ENCODE measurements around the gene KCNMA1.
"Not testable (repeated sequence)": the region's sequence is repeated elsewhere in the genome, so short reads cannot be mapped to it uniquely, and the experiment has no call there.

Gene KCNMA1

DNA sequence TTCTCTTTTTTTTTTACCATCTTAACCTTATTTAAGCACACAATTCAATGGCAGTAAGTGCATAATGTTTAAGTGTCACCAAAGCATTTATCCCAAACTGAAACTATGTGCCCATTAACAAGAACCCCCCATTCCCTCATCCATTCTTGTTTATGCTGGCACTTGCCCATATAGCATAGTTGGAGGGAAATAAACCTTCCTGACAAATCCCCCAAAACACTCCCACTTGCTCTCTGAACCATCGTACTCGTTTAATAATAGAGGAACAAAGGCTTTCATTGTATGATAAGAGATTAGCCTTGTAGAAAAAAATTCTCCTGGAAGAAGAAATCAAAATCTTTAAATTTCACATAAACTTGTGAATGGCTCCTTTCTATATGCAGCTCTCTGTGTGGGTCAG lies 26.4 kb upstream of the KCNMA1 start:
- Histone ChIP-seq H2AK5ac (ENCODE audit: low read depth, low read length) (no peak overlapping the region), H3K9ac (ENCODE audit: low read depth, low read length, poor library complexity) (no peak overlapping the region), H2BK5ac (ENCODE audit: low read length) (no peak overlapping the region), H3K79me1 (ENCODE audit: low read depth, low read length) (no peaks in the 10 kb centered on the region), H2BK15ac (ENCODE audit: low read length) (no peak overlapping the region), H3K18ac (ENCODE audit: low read length) (no peak overlapping the region), H2BK120ac (ENCODE audit: low read depth, low read length) (no peak overlapping the region), H3K9me3 (replicated peaks in 1 of 2; ENCODE audit: control insufficient read depth in 2 of 2, insufficient read depth in 1 of 2, low read depth in 1 of 2, low read length in 2 of 2) (peaks cover 0 to 3% of the 10 kb centered on the region in 2 donors), H3K36me3 (replicated peaks in 1 of 2; ENCODE audit: control insufficient read depth in 2 of 2, insufficient read depth in 2 of 2, low read length in 2 of 2) (no peaks in the 10 kb centered on the region), H3K27ac (replicated peaks; ENCODE audit: low read length) (no peak overlapping the region), H3K4ac (ENCODE audit: low read length) (no peak overlapping the region), H3K27me3 (ENCODE audit: control insufficient read depth in 3 of 3, insufficient read depth in 3 of 3, low read depth in 1 of 3, low read length in 3 of 3) (no peaks in the 10 kb centered on the region), H2AFZ (ENCODE audit: low read length) (no peak overlapping the region), H3K23ac (ENCODE audit: low read depth, low read length, poor library complexity) (no peak overlapping the region), H2BK12ac (ENCODE audit: low read length) (no peak overlapping the region), H4K91ac (ENCODE audit: low read depth, low read length, poor library complexity) (no peak overlapping the region), H3K4me1 (ENCODE audit: control insufficient read depth in 2 of 2, insufficient read depth in 1 of 2, low read depth in 1 of 2, low read length in 2 of 2) (peaks cover 1 to 12% of the 10 kb centered on the region in 2 donors), H3K4me3 (ENCODE audit: low read length in 2 of 2) (no peak overlapping the region), H4K8ac (ENCODE audit: low read depth, low read length) (no peak overlapping the region), H3K14ac (ENCODE audit: low read length) (no peak overlapping the region), H3K4me2 (ENCODE audit: insufficient read depth, low read length, poor library complexity, severe bottlenecking) (no peak overlapping the region)
- no peak for DNase-seq (ENCODE audit: low spot score)
- WGBS, 2 donors (ENCODE audit: extremely low coverage in 2 of 2, insufficient read length in 2 of 2, insufficient replicate concordance in 1 of 2), result no CpG with 5 or more reads among the region's 2 CpGs

DNA sequence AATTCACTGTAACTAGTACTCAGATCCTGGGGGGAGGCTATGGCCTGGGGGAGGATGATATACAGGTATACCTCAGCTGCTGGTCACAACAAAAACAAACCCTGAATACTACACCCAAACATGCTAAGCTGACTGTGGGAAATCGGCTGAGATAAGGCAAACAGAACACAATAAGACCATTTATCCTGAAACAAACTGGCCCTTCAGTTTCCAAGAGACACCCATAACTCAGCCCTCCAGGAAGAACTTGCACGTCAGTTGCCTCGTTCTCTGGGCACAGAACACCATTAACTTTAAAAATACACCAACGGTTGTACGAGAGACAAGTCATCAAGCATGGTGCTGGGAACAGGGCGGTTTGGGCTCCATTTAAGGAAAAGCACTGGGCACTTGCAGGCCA lies 24.1 kb upstream of the KCNMA1 start:
- H2BK12ac ChIP-seq (ENCODE audit: low read length), result no peak overlapping the region
- peaks cover 3 to 9% of the 10 kb centered on the region in 2 donors for H3K9me3 ChIP-seq (replicated peaks in 1 of 2; ENCODE audit: control insufficient read depth in 2 of 2, insufficient read depth in 1 of 2, low read depth in 1 of 2, low read length in 2 of 2)
- no peak overlapping the region for H3K14ac ChIP-seq (ENCODE audit: low read length)
- no CpG with 5 or more reads among the region's 6 CpGs for WGBS, 2 donors (ENCODE audit: extremely low coverage in 2 of 2, insufficient read length in 2 of 2, insufficient replicate concordance in 1 of 2)
- H3K27me3 ChIP-seq (ENCODE audit: control insufficient read depth in 3 of 3, insufficient read depth in 3 of 3, low read depth in 1 of 3, low read length in 3 of 3), result peaks cover 0 to 3% (median 0%) of the 10 kb centered on the region in 3 experiments
- no peak overlapping the region for H3K18ac ChIP-seq (ENCODE audit: low read length)
- H2BK120ac ChIP-seq (ENCODE audit: low read depth, low read length), result no peak overlapping the region
- H3K27ac ChIP-seq (replicated peaks; ENCODE audit: low read length), result no peak overlapping the region
- no peak overlapping the region for H2BK5ac ChIP-seq (ENCODE audit: low read length)
- no peak overlapping the region for H3K4ac ChIP-seq (ENCODE audit: low read length)
- no peak overlapping the region for H3K4me3 ChIP-seq (ENCODE audit: low read length in 2 of 2)
- no peak for DNase-seq (ENCODE audit: low spot score)
- no peak overlapping the region for H3K4me2 ChIP-seq (ENCODE audit: insufficient read depth, low read length, poor library complexity, severe bottlenecking)
- H3K9ac ChIP-seq (ENCODE audit: low read depth, low read length, poor library complexity), result no peak overlapping the region
- no peaks in the 10 kb centered on the region for H3K79me1 ChIP-seq (ENCODE audit: low read depth, low read length)
- H2BK15ac ChIP-seq (ENCODE audit: low read length), result no peak overlapping the region
- H3K4me1 ChIP-seq (ENCODE audit: control insufficient read depth in 2 of 2, insufficient read depth in 1 of 2, low read depth in 1 of 2, low read length in 2 of 2), result peaks cover 1 to 12% of the 10 kb centered on the region in 2 donors
- no peak overlapping the region for H4K91ac ChIP-seq (ENCODE audit: low read depth, low read length, poor library complexity)
- H4K8ac ChIP-seq (ENCODE audit: low read depth, low read length), result no peak overlapping the region
- H3K36me3 ChIP-seq (replicated peaks in 1 of 2; ENCODE audit: control insufficient read depth in 2 of 2, insufficient read depth in 2 of 2, low read length in 2 of 2), result no peaks in the 10 kb centered on the region
- no peak overlapping the region for H3K23ac ChIP-seq (ENCODE audit: low read depth, low read length, poor library complexity)
- no peak overlapping the region for H2AFZ ChIP-seq (ENCODE audit: low read length)
- no peak overlapping the region for H2AK5ac ChIP-seq (ENCODE audit: low read depth, low read length)

DNA sequence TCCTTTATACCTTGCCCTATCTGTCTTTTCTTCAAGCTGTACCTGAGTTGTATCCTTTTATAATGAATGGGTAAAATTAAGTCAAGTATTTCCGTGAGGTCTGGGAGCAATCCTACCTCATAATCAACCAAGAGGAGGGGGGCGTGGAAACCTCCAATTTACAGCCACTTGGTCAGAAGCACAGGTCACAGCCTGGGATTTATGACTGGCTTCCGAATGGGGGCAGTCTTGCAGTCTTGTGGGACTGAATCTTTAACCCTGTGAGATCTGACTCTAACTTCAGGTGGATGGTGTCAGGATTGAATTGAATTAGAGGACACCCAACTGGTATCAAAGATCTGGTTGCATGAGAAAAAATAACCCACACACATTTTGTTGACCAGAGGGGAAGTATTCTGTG lies 23.5 kb upstream of the KCNMA1 start:
- Histone ChIP-seq H3K23ac (ENCODE audit: low read depth, low read length, poor library complexity) (no peak overlapping the region), H3K4me3 (ENCODE audit: low read length in 2 of 2) (no peak overlapping the region), H2BK5ac (ENCODE audit: low read length) (no peak overlapping the region), H4K91ac (ENCODE audit: low read depth, low read length, poor library complexity) (no peak overlapping the region), H2BK120ac (ENCODE audit: low read depth, low read length) (no peak overlapping the region), H2AK5ac (ENCODE audit: low read depth, low read length) (no peak overlapping the region), H3K4me1 (ENCODE audit: control insufficient read depth in 2 of 2, insufficient read depth in 1 of 2, low read depth in 1 of 2, low read length in 2 of 2) (peaks cover 1 to 12% of the 10 kb centered on the region in 2 donors), H3K4ac (ENCODE audit: low read length) (no peak overlapping the region), H3K79me1 (ENCODE audit: low read depth, low read length) (no peaks in the 10 kb centered on the region), H3K27ac (replicated peaks; ENCODE audit: low read length) (no peak overlapping the region), H3K18ac (ENCODE audit: low read length) (no peak overlapping the region), H2BK12ac (ENCODE audit: low read length) (no peak overlapping the region), H3K4me2 (ENCODE audit: insufficient read depth, low read length, poor library complexity, severe bottlenecking) (no peak overlapping the region), H4K8ac (ENCODE audit: low read depth, low read length) (no peak overlapping the region), H2BK15ac (ENCODE audit: low read length) (no peak overlapping the region), H2AFZ (ENCODE audit: low read length) (no peak overlapping the region), H3K36me3 (replicated peaks in 1 of 2; ENCODE audit: control insufficient read depth in 2 of 2, insufficient read depth in 2 of 2, low read length in 2 of 2) (no peaks in the 10 kb centered on the region), H3K9ac (ENCODE audit: low read depth, low read length, poor library complexity) (no peak overlapping the region), H3K14ac (ENCODE audit: low read length) (no peak overlapping the region), H3K9me3 (replicated peaks in 1 of 2; ENCODE audit: control insufficient read depth in 2 of 2, insufficient read depth in 1 of 2, low read depth in 1 of 2, low read length in 2 of 2) (peaks cover 3 to 9% of the 10 kb centered on the region in 2 donors), H3K27me3 (ENCODE audit: control insufficient read depth in 3 of 3, insufficient read depth in 3 of 3, low read depth in 1 of 3, low read length in 3 of 3) (peaks cover 0 to 7% (median 0%) of the 10 kb centered on the region in 3 experiments)
- no CpG with 5 or more reads among the region's 3 CpGs for WGBS, 2 donors (ENCODE audit: extremely low coverage in 2 of 2, insufficient read length in 2 of 2, insufficient replicate concordance in 1 of 2)
- no peak for DNase-seq (ENCODE audit: low spot score)

GRCh38 chr10:77659046-77659670 lies 21.6 kb upstream of the KCNMA1 start:
- not testable (repeated sequence) for H2AFZ ChIP-seq (ENCODE audit: low read length); H3K4me1 ChIP-seq (ENCODE audit: control insufficient read depth in 2 of 2, insufficient read depth in 1 of 2, low read depth in 1 of 2, low read length in 2 of 2); H3K18ac ChIP-seq (ENCODE audit: low read length); H3K4ac ChIP-seq (ENCODE audit: low read length); H3K9me3 ChIP-seq (replicated peaks in 1 of 2; ENCODE audit: control insufficient read depth in 2 of 2, insufficient read depth in 1 of 2, low read depth in 1 of 2, low read length in 2 of 2); H4K8ac ChIP-seq (ENCODE audit: low read depth, low read length); H2BK15ac ChIP-seq (ENCODE audit: low read length); DNase-seq (ENCODE audit: low spot score); H3K4me3 ChIP-seq (ENCODE audit: low read length in 2 of 2); H2BK120ac ChIP-seq (ENCODE audit: low read depth, low read length); H3K36me3 ChIP-seq (replicated peaks in 1 of 2; ENCODE audit: control insufficient read depth in 2 of 2, insufficient read depth in 2 of 2, low read length in 2 of 2); H3K27me3 ChIP-seq (ENCODE audit: control insufficient read depth in 3 of 3, insufficient read depth in 3 of 3, low read depth in 1 of 3, low read length in 3 of 3); H2BK12ac ChIP-seq (ENCODE audit: low read length); H4K91ac ChIP-seq (ENCODE audit: low read depth, low read length, poor library complexity); H3K14ac ChIP-seq (ENCODE audit: low read length); H3K27ac ChIP-seq (replicated peaks; ENCODE audit: low read length); H3K79me1 ChIP-seq (ENCODE audit: low read depth, low read length); H2AK5ac ChIP-seq (ENCODE audit: low read depth, low read length); H3K4me2 ChIP-seq (ENCODE audit: insufficient read depth, low read length, poor library complexity, severe bottlenecking); H3K23ac ChIP-seq (ENCODE audit: low read depth, low read length, poor library complexity); H2BK5ac ChIP-seq (ENCODE audit: low read length); H3K9ac ChIP-seq (ENCODE audit: low read depth, low read length, poor library complexity)
- WGBS, 2 donors (ENCODE audit: extremely low coverage in 2 of 2, insufficient read length in 2 of 2, insufficient replicate concordance in 1 of 2), result no CpG with 5 or more reads among the region's 3 CpGs

Data from neuronal stem cell (in vitro differentiated cells).